OCI-LY7 (cell line): ENCODE measurements around the gene PODXL. TPM values are rescaled to one million over a fixed set of nuclear protein-coding genes. Genes with fewer than 3 reads are reported as not detected.

Source experiments
- BruUV-seq: library from RNA; stranded (reverse); fragments of 400-500 nt; replicated peaks from 2 replicates; lab custom pipeline; 2021; lab: Mats Ljungman, UMichigan
- CTCF ChIA-PET: fragments of 300-600 bp; sonication (Branson Sonifier 250); formaldehyde crosslinking; loops from one replicate; lab custom pipeline; 2022; ENCODE audit warnings: antibody characterized with exemption; ENCODE audit not compliant: unreplicated experiment; lab: Charles Lee
- POLR2A ChIA-PET: fragments of 300-600 bp; sonication (Branson Sonifier 250); formaldehyde crosslinking; loops from one replicate; lab custom pipeline; 2022; ENCODE audit warnings: antibody characterized with exemption; lab: Charles Lee
- DNase-seq: peaks from one replicate; pipeline ENCODE4 v3.0.0-alpha.2; 2015; ENCODE audit warnings: low spot score
- H2AFZ ChIP-seq: fragments of 200-600 bp; sonication (generic), shearing (Covaris generic); 2 replicates; pipeline ENCODE4 v1.6.1; 2014; ENCODE audit warnings: mild to moderate bottlenecking, antibody characterized with exemption, low read length, moderate library complexity
- H3K27ac ChIP-seq: fragments of 200-600 bp; sonication (generic); 2 replicates; pipeline ENCODE4 v1.5.1; 2014; ENCODE audit warnings: mixed run types, low read depth, mild to moderate bottlenecking, moderate library complexity, low read length, inconsistent platforms; ENCODE audit not compliant: poor library complexity, severe bottlenecking
- H3K36me3 ChIP-seq: fragments of 200-600 bp; sonication (generic); 2 replicates; pipeline ENCODE4 v1.6.1; 2014; ENCODE audit warnings: mild to moderate bottlenecking, antibody characterized with exemption, low read length, moderate library complexity, mixed read lengths; ENCODE audit not compliant: insufficient read depth
- H3K4me1 ChIP-seq: fragments of 200-600 bp; sonication (generic); 2 replicates; pipeline ENCODE4 v1.5.1; 2014; ENCODE audit warnings: mild to moderate bottlenecking, low read length; ENCODE audit not compliant: insufficient read depth, poor library complexity, severe bottlenecking
- H3K4me2 ChIP-seq: fragments of 200-600 bp; sonication (generic); 2 replicates; pipeline ENCODE4 v1.6.1; 2014; ENCODE audit warnings: mild to moderate bottlenecking, low read length
- H3K4me3 ChIP-seq: fragments of 200-600 bp; sonication (generic); 2 replicates; pipeline ENCODE4 v1.5.1; 2014; ENCODE audit warnings: mild to moderate bottlenecking, low read depth, low read length; ENCODE audit not compliant: poor library complexity, severe bottlenecking
- H3K79me2 ChIP-seq: fragments of 200-600 bp; sonication (generic); 2 replicates; pipeline ENCODE4 v1.6.1; 2016; ENCODE audit warnings: low read depth, mild to moderate bottlenecking, low read length, moderate library complexity, mixed read lengths; ENCODE audit not compliant: insufficient read depth
- H3K9me2 ChIP-seq: fragments of 200-600 bp; sonication (generic); 2 replicates; pipeline ENCODE4 v1.6.1; 2016; ENCODE audit warnings: mild to moderate bottlenecking, low read length, mixed read lengths; ENCODE audit not compliant: insufficient read depth
- H3K9me3 ChIP-seq: fragments of 200-600 bp; sonication (generic); 2 replicates; pipeline ENCODE4 v1.6.1; 2014; ENCODE audit warnings: mild to moderate bottlenecking, mixed run types, low read length, mixed read lengths
- H4K20me1 ChIP-seq: fragments of 200-600 bp; sonication (generic); 2 replicates; pipeline ENCODE4 v1.6.1; 2014; ENCODE audit warnings: mild to moderate bottlenecking, antibody characterized with exemption, low read length, moderate library complexity, mixed read lengths; ENCODE audit not compliant: insufficient read depth
- EZH2phosphoT487 ChIP-seq: fragments of 200-600 bp; sonication (generic); IDR thresholded peaks from 2 replicates; pipeline ENCODE4 v1.6.1; 2018; ENCODE audit warnings: low read depth, borderline replicate concordance, mild to moderate bottlenecking, mixed run types, antibody characterized with exemption, low read length, moderate library complexity, mixed read lengths
- intact Hi-C: fragments of 100-400 bp; cut with micrococcal nuclease; formaldehyde crosslinking; loops from one replicate; pipeline ENCODE4 v1.10.0; 2022; ENCODE audit not compliant: unreplicated experiment
- total RNA-seq, 2 experiments: library from RNA; depleted of rRNA in 1 of 2; stranded (reverse); fragments of >200 nt in 1 of 2; shearing (Covaris generic) in 1 of 2; gene quantifications; 2 replicates each; pipeline ENCODE4 v1.2.3, GENCODE V29; 2014 to 2022
- TF ChIP-seq, protein P1 (sequence below): fragments of 200-600 bp; sonication (generic); conservative IDR thresholded peaks from 2 replicates; pipeline ENCODE4 v1.5.1; 2014; ENCODE audit warnings: mild to moderate bottlenecking, antibody characterized with exemption, low read length, moderate library complexity, mixed read lengths

The PODXL gene
- total RNA-seq, 2 experiments from 2014 or later = 0.32 to 2.1 TPM

DNA sequence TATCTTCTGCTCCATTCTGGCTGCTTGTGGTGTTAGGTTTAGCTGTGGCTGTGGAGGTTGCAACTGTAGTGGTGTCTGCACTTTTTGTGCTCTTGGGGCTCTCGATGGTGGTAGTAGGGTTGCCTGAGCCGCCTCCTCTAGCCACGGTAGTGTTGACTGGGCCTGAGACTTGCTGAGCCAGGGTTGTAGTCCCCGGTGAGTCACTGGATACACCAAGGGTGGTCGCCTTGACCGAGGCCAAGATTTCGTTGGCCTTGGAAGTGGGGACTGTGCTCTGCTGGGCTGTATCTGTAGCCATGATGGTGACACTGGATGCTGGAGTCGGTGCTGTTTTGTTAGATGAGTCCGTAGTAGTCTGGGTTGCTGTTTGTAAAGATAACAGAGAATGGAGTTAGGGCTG lies 45.4 kb downstream of the PODXL start:
- H3K4me1 ChIP-seq = peaks cover 4% of the 10 kb centered on the region
- H3K4me3 ChIP-seq = no peak overlapping the region
- no peaks in the 10 kb centered on the region for H3K9me3 ChIP-seq
- intact Hi-C loops = loop anchor here (5.0 kb wide), 1 partner anchor 634 kb away; no protein-coding TSS in a partner anchor
- CTCF ChIA-PET = no interaction called here
- no peaks in the 10 kb centered on the region for H3K9me2 ChIP-seq
- H4K20me1 ChIP-seq = peaks cover 3% of the 10 kb centered on the region; the same call in 1 of the 2 replicates
- H2AFZ ChIP-seq = no peak overlapping the region
- H3K4me2 ChIP-seq = no peak overlapping the region
- DNase-seq = no peak
- POLR2A ChIA-PET = interaction anchor here (0.6 to 1.2 kb wide), 2 partner anchors 10 to 770 kb away, joined by 3 to 5 read pairs; no protein-coding TSS in a partner anchor
- TF ChIP-seq EZH2phosphoT487 = no peak
- TF ChIP-seq, protein P1, sequence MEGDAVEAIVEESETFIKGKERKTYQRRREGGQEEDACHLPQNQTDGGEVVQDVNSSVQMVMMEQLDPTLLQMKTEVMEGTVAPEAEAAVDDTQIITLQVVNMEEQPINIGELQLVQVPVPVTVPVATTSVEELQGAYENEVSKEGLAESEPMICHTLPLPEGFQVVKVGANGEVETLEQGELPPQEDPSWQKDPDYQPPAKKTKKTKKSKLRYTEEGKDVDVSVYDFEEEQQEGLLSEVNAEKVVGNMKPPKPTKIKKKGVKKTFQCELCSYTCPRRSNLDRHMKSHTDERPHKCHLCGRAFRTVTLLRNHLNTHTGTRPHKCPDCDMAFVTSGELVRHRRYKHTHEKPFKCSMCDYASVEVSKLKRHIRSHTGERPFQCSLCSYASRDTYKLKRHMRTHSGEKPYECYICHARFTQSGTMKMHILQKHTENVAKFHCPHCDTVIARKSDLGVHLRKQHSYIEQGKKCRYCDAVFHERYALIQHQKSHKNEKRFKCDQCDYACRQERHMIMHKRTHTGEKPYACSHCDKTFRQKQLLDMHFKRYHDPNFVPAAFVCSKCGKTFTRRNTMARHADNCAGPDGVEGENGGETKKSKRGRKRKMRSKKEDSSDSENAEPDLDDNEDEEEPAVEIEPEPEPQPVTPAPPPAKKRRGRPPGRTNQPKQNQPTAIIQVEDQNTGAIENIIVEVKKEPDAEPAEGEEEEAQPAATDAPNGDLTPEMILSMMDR = no peak
- H3K79me2 ChIP-seq = no peaks in the 10 kb centered on the region
- no TSS peak for BruUV-seq
- no peak overlapping the region for H3K27ac ChIP-seq
- H3K36me3 ChIP-seq = no peaks in the 10 kb centered on the region

DNA sequence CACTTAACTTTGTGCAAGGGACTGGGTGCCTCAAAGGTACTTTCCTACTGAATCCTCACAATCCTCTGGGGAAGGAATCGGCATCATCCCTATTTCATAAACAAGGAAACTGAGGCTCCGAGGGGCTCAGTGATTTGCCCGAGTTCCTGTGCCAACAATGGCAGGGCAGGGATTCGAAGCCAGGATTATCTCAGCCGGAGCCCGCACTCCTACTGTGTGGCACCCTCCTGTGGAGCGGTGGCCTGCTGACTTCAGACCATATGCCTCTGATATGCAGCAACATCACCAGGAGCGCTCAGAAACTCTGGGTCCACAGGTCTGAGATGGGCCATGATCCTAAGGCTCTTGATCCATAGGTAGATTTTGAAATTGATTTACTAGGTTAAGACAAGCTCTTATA lies 46.6 kb downstream of the PODXL start:
- ChIA-PET CTCF (no interaction called here), POLR2A (interaction anchor here (0.5 to 0.7 kb wide), 2 partner anchors 353 to 631 kb away, joined by 3 to 4 read pairs; no protein-coding TSS in a partner anchor)
- Histone ChIP-seq H2AFZ (no peak overlapping the region), H4K20me1 (peaks cover 3% of the 10 kb centered on the region; the same call in 1 of the 2 replicates), H3K9me2 (no peaks in the 10 kb centered on the region), H3K4me3 (no peak overlapping the region), H3K9me3 (no peaks in the 10 kb centered on the region), H3K79me2 (no peaks in the 10 kb centered on the region), H3K27ac (no peak overlapping the region), H3K36me3 (no peaks in the 10 kb centered on the region), H3K4me1 (peaks cover 4% of the 10 kb centered on the region), H3K4me2 (no peak overlapping the region)
- intact Hi-C loops = loop anchor here (5.0 to 10.0 kb wide), 2 partner anchors 632 to 665 kb away; no protein-coding TSS in a partner anchor
- BruUV-seq = no TSS peak
- DNase-seq = no peak
- TF ChIP-seq EZH2phosphoT487 = no peak
- TF ChIP-seq, protein P1 = no peak

DNA sequence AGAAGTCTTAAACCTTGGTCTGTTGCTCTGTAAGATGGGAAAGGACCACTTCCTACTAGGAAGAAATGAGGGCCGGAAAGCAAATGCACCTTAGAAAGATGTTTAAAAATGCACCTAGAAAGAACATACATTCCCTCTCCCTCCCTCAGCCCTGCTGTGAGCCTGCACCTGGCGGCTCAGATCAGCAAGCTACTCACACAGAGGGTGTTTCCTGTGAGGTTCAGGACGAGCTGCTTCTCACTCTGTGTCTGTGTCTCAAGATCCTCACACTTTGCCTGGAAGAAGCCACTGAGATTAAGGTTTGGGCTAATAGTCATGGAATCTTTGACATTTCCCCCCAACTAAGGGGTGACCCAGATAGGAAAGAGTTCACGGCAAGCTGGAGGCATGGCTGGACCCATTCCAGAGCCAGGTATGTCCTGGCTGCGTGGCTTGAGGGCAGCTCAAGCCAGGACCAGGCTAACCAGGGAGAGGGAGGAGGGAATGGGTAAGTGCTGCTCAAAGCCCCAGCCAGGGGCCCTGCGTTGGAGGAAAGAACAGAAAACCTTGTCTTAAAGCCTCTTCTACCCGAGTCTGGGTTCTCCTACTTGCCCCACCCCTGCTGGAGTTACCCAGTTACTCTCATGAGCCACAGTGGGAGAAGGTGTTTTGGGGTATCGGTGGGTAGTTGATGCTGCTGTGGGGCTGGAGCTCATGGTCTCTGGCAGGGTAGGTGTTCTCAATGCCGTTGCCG lies 47.5 kb downstream of the PODXL start:
- no TSS peak for BruUV-seq

More for the DNA sequence above, 47.5 kb downstream of the PODXL start:
- no peak for DNase-seq
- TF ChIP-seq, protein P1 = no peak
- no peak for TF ChIP-seq EZH2phosphoT487
- Histone ChIP-seq H3K4me2 (no peak overlapping the region), H3K27ac (no peak overlapping the region), H3K9me2 (no peaks in the 10 kb centered on the region), H3K4me1 (peaks cover 4% of the 10 kb centered on the region), H2AFZ (no peak overlapping the region), H3K36me3 (no peaks in the 10 kb centered on the region), H3K79me2 (no peaks in the 10 kb centered on the region), H3K4me3 (no peak overlapping the region), H4K20me1 (peaks cover 3% of the 10 kb centered on the region; the same call in 1 of the 2 replicates), H3K9me3 (no peaks in the 10 kb centered on the region)
- ChIA-PET POLR2A (no interaction called here), CTCF (interaction anchor here (0.6 kb wide), 1 partner anchor 1088 kb away, joined by 3 read pairs; no protein-coding TSS in a partner anchor)
- intact Hi-C loops = loop anchor here (10.0 kb wide), 1 partner anchor 664 kb away; no protein-coding TSS in a partner anchor
